Measurements from ENCODE around the gene WBP11. TPM values are rescaled to one million over a fixed set of nuclear protein-coding genes. Genes with fewer than 3 reads are reported as not detected.

The WBP11 gene
- total RNA-seq, 1 experiment from 2014 or later, result 150 TPM

DNA sequence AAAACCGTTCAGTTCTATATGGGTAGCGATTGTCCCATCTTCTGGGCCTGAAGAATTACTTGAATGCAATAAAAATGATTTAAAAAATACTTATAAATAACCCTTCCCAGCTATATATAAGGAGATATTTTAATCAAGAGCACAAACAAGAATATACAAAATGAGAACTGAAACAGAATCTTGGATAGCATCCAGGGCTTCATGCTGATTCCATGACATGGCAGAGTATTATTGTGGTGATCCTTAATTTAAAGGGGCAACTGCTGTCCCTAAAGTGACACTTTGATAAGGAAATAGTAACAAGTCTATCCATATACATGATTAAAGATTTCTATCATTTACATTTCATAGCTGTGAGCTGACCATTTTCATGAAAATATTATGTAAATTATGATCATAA is 18.8 kb downstream of the WBP11 start:
- ChIA-PET POLR2A (ENCODE audit: low non-redundant PET) (no interaction called here), CTCF (no interaction called here)
- Histone ChIP-seq H3K27me3 (replicated peaks; ENCODE audit: insufficient read depth, low read depth, low read length, poor library complexity) (no peaks in the 10 kb centered on the region), H3K4me3 (ENCODE audit: low read depth, low read length, poor library complexity, severe bottlenecking) (no peak overlapping the region), H3K9me3 (ENCODE audit: low read depth, low read length, poor library complexity, severe bottlenecking) (no peaks in the 10 kb centered on the region), H3K36me3 (ENCODE audit: insufficient read depth, low read length, poor library complexity, severe bottlenecking) (peaks cover 54% of the 10 kb centered on the region), H3K27ac (ENCODE audit: low read depth, low read length, poor library complexity, severe bottlenecking) (no peak overlapping the region), H3K4me1 (ENCODE audit: insufficient read depth, low read length, poor library complexity, severe bottlenecking) (no peaks in the 10 kb centered on the region)
- DNase-seq (ENCODE audit: low spot score), result no peak
- TF ChIP-seq CTCF (conservative IDR thresholded peaks at IDR 0.05; ENCODE audit: low read depth, low read length) (no peak), EZH2 (IDR thresholded peaks at IDR 0.05; ENCODE audit: borderline replicate concordance, low read depth, low read length, poor library complexity, severe bottlenecking) (no peak)
- no TSS peak for BruUV-seq (replicated peaks)
- intact Hi-C loops (cut with micrococcal nuclease; ENCODE audit: unreplicated experiment), result no loop called here

DNA sequence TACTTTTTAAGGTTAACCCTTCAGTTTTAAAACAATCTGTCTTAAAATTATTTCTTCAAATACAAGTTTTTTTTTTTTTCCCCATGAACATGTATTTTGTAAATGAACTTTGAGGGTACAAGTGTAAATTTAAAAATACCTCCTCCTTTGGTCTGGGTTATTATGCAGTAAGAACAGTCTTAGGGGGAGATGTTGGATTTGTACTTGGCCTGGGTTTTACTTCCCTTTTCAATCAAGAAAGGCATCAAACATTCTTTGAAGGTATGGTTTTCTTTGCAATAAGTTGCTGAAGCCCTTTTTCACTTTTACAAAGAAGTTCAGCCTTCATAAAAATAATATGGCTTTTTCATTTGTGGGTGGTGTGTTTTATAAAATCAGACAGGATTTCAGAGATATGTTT is 20.5 kb downstream of the WBP11 start:
- no peak for TF ChIP-seq EZH2 (IDR thresholded peaks at IDR 0.05; ENCODE audit: borderline replicate concordance, low read depth, low read length, poor library complexity, severe bottlenecking)
- no peak for TF ChIP-seq CTCF (conservative IDR thresholded peaks at IDR 0.05; ENCODE audit: low read depth, low read length)
- Histone ChIP-seq H3K9me3 (ENCODE audit: low read depth, low read length, poor library complexity, severe bottlenecking) (no peaks in the 10 kb centered on the region), H3K36me3 (ENCODE audit: insufficient read depth, low read length, poor library complexity, severe bottlenecking) (peaks cover 37% of the 10 kb centered on the region), H3K27ac (ENCODE audit: low read depth, low read length, poor library complexity, severe bottlenecking) (no peak overlapping the region), H3K27me3 (replicated peaks; ENCODE audit: insufficient read depth, low read depth, low read length, poor library complexity) (no peaks in the 10 kb centered on the region), H3K4me1 (ENCODE audit: insufficient read depth, low read length, poor library complexity, severe bottlenecking) (no peaks in the 10 kb centered on the region), H3K4me3 (ENCODE audit: low read depth, low read length, poor library complexity, severe bottlenecking) (no peak overlapping the region)
- BruUV-seq (replicated peaks), result no TSS peak
- POLR2A ChIA-PET (ENCODE audit: low non-redundant PET), result no interaction called here
- CTCF ChIA-PET, result no interaction called here
- intact Hi-C loops (cut with micrococcal nuclease; ENCODE audit: unreplicated experiment), result no loop called here
- DNase-seq (ENCODE audit: low spot score), result no peak

GRCh38 chr12:14781563-14781962 is 21.7 kb downstream of the WBP11 start:
- TF ChIP-seq EZH2 (IDR thresholded peaks at IDR 0.05; ENCODE audit: borderline replicate concordance, low read depth, low read length, poor library complexity, severe bottlenecking), result no peak
- TF ChIP-seq CTCF (conservative IDR thresholded peaks at IDR 0.05; ENCODE audit: low read depth, low read length), result no peak
- H3K4me3 ChIP-seq (ENCODE audit: low read depth, low read length, poor library complexity, severe bottlenecking), result no peak overlapping the region
- no peaks in the 10 kb centered on the region for H3K4me1 ChIP-seq (ENCODE audit: insufficient read depth, low read length, poor library complexity, severe bottlenecking)
- H3K27ac ChIP-seq (ENCODE audit: low read depth, low read length, poor library complexity, severe bottlenecking), result no peak overlapping the region
- DNase-seq (ENCODE audit: low spot score), result no peak
- ChIA-PET POLR2A (ENCODE audit: low non-redundant PET) (no interaction called here), CTCF (no interaction called here)
- H3K36me3 ChIP-seq (ENCODE audit: insufficient read depth, low read length, poor library complexity, severe bottlenecking), result peaks cover 26% of the 10 kb centered on the region
- no peaks in the 10 kb centered on the region for H3K27me3 ChIP-seq (replicated peaks; ENCODE audit: insufficient read depth, low read depth, low read length, poor library complexity)
- H3K9me3 ChIP-seq (ENCODE audit: low read depth, low read length, poor library complexity, severe bottlenecking), result no peaks in the 10 kb centered on the region
- intact Hi-C loops (cut with micrococcal nuclease; ENCODE audit: unreplicated experiment), result no loop called here
- no TSS peak for BruUV-seq (replicated peaks)
